Liver (tissue), 9 donors: Measurements from ENCODE around the gene DIS3L2. TPM values are rescaled to one million over a fixed set of nuclear protein-coding genes. Genes with fewer than 3 reads are reported as not detected.

Experiments used
- DNase-seq: peaks from one replicate; pipeline ENCODE4 v3.0.0-alpha.2; 2017; ENCODE audit warnings: low spot score
- H3K27ac ChIP-seq, 2 donors: one replicate each; pipeline ENCODE4 v1.7.0; 2013; ENCODE audit warnings: inconsistent platforms in 2 of 2, low read length in 2 of 2, control low read depth in 1 of 2, low read depth in 1 of 2, mild to moderate bottlenecking in 1 of 2
- H3K27me3 ChIP-seq, 4 donors: one replicate each; pipeline versions ENCODE4 v1.6.1 to v1.7.0; 2013; ENCODE audit warnings: low read length in 3 of 4, inconsistent platforms in 1 of 4, mild to moderate bottlenecking in 1 of 4, moderate library complexity in 1 of 4; ENCODE audit not compliant: control insufficient read depth in 4 of 4, insufficient read depth in 4 of 4
- H3K36me3 ChIP-seq, 4 donors: one replicate each; pipeline versions ENCODE4 v1.6.1 to v1.7.0; 2013; ENCODE audit warnings: low read length in 3 of 4, mild to moderate bottlenecking in 3 of 4, low read depth in 1 of 4, moderate library complexity in 1 of 4; ENCODE audit not compliant: control insufficient read depth in 4 of 4, insufficient read depth in 3 of 4
- H3K4me1 ChIP-seq, 4 donors: one replicate each; pipeline versions ENCODE4 v1.6.1 to v1.7.0; 2013; ENCODE audit warnings: low read length in 3 of 4, mild to moderate bottlenecking in 3 of 4, moderate library complexity in 1 of 4; ENCODE audit not compliant: control insufficient read depth in 4 of 4, insufficient read depth in 4 of 4
- H3K4me3 ChIP-seq, 3 donors: one replicate each; pipeline versions ENCODE4 v1.6.1 to v1.7.0; 2013; ENCODE audit warnings: low read length in 3 of 3, control low read depth in 1 of 3, low read depth in 1 of 3, mild to moderate bottlenecking in 1 of 3
- H3K9ac ChIP-seq, 2 donors: one replicate each; pipeline ENCODE4 v1.7.0; 2013; ENCODE audit warnings: low read length in 2 of 2, mild to moderate bottlenecking in 2 of 2, moderate library complexity in 2 of 2, control low read depth in 1 of 2, low read depth in 1 of 2
- H3K9me3 ChIP-seq, 4 donors: one replicate each; pipeline versions ENCODE4 v1.6.1 to v1.7.0; 2013; ENCODE audit warnings: low read length in 3 of 4; ENCODE audit not compliant: control insufficient read depth in 4 of 4
- ATF3 ChIP-seq: IDR thresholded peaks from 2 replicates; pipeline ENCODE4 v1.6.1; 2016; ENCODE audit warnings: antibody characterized with exemption
- CTCF ChIP-seq: fragments of 150-350 bp; IDR thresholded peaks from 2 replicates; pipeline ENCODE4 v1.5.1; 2017; ENCODE audit warnings: improper control_type of control experiment, low read depth, low read length; ENCODE audit not compliant: missing input control
- EGR1 ChIP-seq, 2 donors: IDR thresholded peaks; 2 replicates each; pipeline ENCODE4 v1.6.1; 2016 to 2018; ENCODE audit warnings: antibody characterized with exemption in 2 of 2, low read depth in 2 of 2
- FOXA1 ChIP-seq: IDR thresholded peaks from 2 replicates; pipeline ENCODE4 v1.6.1; 2016; ENCODE audit warnings: antibody characterized with exemption
- FOXA2 ChIP-seq: IDR thresholded peaks from 2 replicates; pipeline ENCODE4 v1.6.1; 2016; ENCODE audit warnings: antibody characterized with exemption
- GABPA ChIP-seq, 2 donors: IDR thresholded peaks in 1 of 2; conservative IDR thresholded peaks in 1 of 2; 2 replicates each; pipeline ENCODE4 v1.6.1; 2016; ENCODE audit warnings: antibody characterized with exemption in 2 of 2, mild to moderate bottlenecking in 1 of 2, moderate library complexity in 1 of 2
- HNF4A ChIP-seq, 2 donors: conservative IDR thresholded peaks; 2 replicates each; pipeline ENCODE4 v1.6.1; 2016; ENCODE audit warnings: antibody characterized with exemption in 2 of 2, mild to moderate bottlenecking in 2 of 2
- HNF4G ChIP-seq: IDR thresholded peaks from 2 replicates; pipeline ENCODE4 v1.6.1; 2016; ENCODE audit warnings: antibody characterized with exemption
- JUND ChIP-seq, 2 donors: IDR thresholded peaks; 2 replicates each; pipeline ENCODE4 v1.6.1; 2016; ENCODE audit warnings: antibody characterized with exemption in 2 of 2
- MAX ChIP-seq: IDR thresholded peaks from 2 replicates; pipeline ENCODE4 v1.6.1; 2016; ENCODE audit warnings: antibody characterized with exemption
- NR2F2 ChIP-seq: IDR thresholded peaks from 2 replicates; pipeline ENCODE4 v1.6.1; 2016; ENCODE audit warnings: antibody characterized with exemption
- RAD21 ChIP-seq, 2 donors: IDR thresholded peaks; 2 replicates each; pipeline ENCODE4 v1.6.1; 2016; ENCODE audit warnings: antibody characterized with exemption in 2 of 2, mild to moderate bottlenecking in 2 of 2
- RXRA ChIP-seq, 2 donors: IDR thresholded peaks; 2 replicates each; pipeline ENCODE4 v1.6.1; 2017 to 2018; ENCODE audit warnings: antibody characterized with exemption in 2 of 2, mild to moderate bottlenecking in 1 of 2
- TAF1 ChIP-seq: conservative IDR thresholded peaks from 2 replicates; pipeline ENCODE4 v1.6.1; 2016; ENCODE audit warnings: antibody characterized with exemption, mild to moderate bottlenecking
- YY1 ChIP-seq: IDR thresholded peaks from 2 replicates; pipeline ENCODE4 v1.6.1; 2016; ENCODE audit warnings: antibody characterized with exemption, mild to moderate bottlenecking
- ZBTB33 ChIP-seq: IDR thresholded peaks from 2 replicates; pipeline ENCODE4 v1.6.1; 2016; ENCODE audit warnings: antibody characterized with exemption
- WGBS: extraction: QIAGEN DNeasy Blood & Tissue Kit; methylation state at CpG from one replicate; pipeline ENCODE4 v1.1.7; 2013; 5-methylcytosine and 5-hydroxymethylcytosine counted together
- polyA plus RNA-seq, 2 donors: library from polyadenylated mRNA; stranded (reverse) in 1 of 2; unstranded in 1 of 2; fragments of 200-250 nt in 1 of 2; fragments of >200 nt in 1 of 2; fragmentation: Nextera tagmentation in 1 of 2; extraction: Ambion mirVana in 1 of 2; gene quantifications; one replicate each; pipeline versions ENCODE4 v1.2.1 to v1.2.3, GENCODE V29; 2013 to 2015
- total RNA-seq, 2 donors: library from RNA; depleted of rRNA; stranded (reverse); fragments of >200 nt; gene quantifications; one replicate each; pipeline ENCODE4 v1.2.3, GENCODE V29; 2014
- TF ChIP-seq, protein P1 (sequence below): IDR thresholded peaks from 2 replicates; pipeline ENCODE4 v1.6.1; 2016; ENCODE audit warnings: antibody characterized with exemption, mild to moderate bottlenecking
- donor health status: healthy.
- donor health status: healthy.
- donor health status: healthy.
- donor health status: healthy.
- donor health status: healthy.

DIS3L2 gene
- total and polyA plus RNA-seq, 4 donors, result 5.7 to 21.5 (median 8.8) TPM

DNA sequence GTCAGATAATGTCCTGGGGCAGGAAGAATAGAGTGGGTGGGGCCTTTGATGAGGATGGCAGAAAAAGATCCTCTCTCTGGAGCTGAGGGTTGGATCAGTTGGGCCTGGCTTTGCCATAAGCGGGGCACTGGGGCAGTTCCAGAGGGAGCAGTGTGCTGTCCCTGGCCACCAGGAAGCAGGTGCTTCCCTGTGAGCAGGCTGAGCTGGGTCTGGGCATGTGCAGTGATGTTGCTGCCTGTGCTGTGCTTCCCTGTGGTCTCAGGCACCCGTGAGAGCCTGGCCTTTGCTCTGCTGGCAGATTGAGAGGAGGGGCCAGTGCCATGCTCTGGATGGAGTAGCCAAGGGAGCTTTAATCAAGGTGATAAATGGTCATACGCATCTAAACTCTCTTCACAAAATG, 20.7 kb upstream of the DIS3L2 start:
- no peak for TF ChIP-seq TAF1
- no peak for TF ChIP-seq MAX
- TF ChIP-seq, protein P1, sequence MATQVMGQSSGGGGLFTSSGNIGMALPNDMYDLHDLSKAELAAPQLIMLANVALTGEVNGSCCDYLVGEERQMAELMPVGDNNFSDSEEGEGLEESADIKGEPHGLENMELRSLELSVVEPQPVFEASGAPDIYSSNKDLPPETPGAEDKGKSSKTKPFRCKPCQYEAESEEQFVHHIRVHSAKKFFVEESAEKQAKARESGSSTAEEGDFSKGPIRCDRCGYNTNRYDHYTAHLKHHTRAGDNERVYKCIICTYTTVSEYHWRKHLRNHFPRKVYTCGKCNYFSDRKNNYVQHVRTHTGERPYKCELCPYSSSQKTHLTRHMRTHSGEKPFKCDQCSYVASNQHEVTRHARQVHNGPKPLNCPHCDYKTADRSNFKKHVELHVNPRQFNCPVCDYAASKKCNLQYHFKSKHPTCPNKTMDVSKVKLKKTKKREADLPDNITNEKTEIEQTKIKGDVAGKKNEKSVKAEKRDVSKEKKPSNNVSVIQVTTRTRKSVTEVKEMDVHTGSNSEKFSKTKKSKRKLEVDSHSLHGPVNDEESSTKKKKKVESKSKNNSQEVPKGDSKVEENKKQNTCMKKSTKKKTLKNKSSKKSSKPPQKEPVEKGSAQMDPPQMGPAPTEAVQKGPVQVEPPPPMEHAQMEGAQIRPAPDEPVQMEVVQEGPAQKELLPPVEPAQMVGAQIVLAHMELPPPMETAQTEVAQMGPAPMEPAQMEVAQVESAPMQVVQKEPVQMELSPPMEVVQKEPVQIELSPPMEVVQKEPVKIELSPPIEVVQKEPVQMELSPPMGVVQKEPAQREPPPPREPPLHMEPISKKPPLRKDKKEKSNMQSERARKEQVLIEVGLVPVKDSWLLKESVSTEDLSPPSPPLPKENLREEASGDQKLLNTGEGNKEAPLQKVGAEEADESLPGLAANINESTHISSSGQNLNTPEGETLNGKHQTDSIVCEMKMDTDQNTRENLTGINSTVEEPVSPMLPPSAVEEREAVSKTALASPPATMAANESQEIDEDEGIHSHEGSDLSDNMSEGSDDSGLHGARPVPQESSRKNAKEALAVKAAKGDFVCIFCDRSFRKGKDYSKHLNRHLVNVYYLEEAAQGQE, result no peak
- TF ChIP-seq HNF4G, result no peak
- TF ChIP-seq YY1, result no peak
- 72% methylated on average over 3 of the region's 3 CpGs for WGBS

GRCh38 chr2:231941673-231942072, 19.8 kb upstream of the DIS3L2 start:
- H3K9ac ChIP-seq, result no peak overlapping the region
- H3K4me3 ChIP-seq, result no peak overlapping the region
- H3K27me3 ChIP-seq, result no peaks in the 10 kb centered on the region
- H3K4me1 ChIP-seq, result peaks cover 0 to 7% (median 1%) of the 10 kb centered on the region in 4 donors
- TF ChIP-seq ATF3 (no peak), EGR1 (IDR thresholded peaks at IDR 0.05; ENCODE audit: low read depth in 2 of 2) (no peak), RXRA (IDR thresholded peaks at IDR 0.05) (no peak), NR2F2 (no peak), HNF4G (no peak), FOXA1 (no peak), JUND (IDR thresholded peaks at IDR 0.05) (no peak), GABPA (IDR thresholded peaks at IDR 0.05 in 1 of 2, conservative IDR thresholded peaks at IDR 0.05 in 1 of 2) (no peak)
- no peaks in the 10 kb centered on the region for H3K9me3 ChIP-seq
- DNase-seq, result no peak
- H3K27ac ChIP-seq, result no peak overlapping the region
- H3K36me3 ChIP-seq, result no peaks in the 10 kb centered on the region
- WGBS, result 88% methylated on average over 12 of the region's 12 CpGs

More for the DNA sequence above, 20.7 kb upstream of the DIS3L2 start:
- H3K36me3 ChIP-seq, result no peaks in the 10 kb centered on the region
- H3K27me3 ChIP-seq, result no peaks in the 10 kb centered on the region
- H3K9ac ChIP-seq, result no peak overlapping the region
- no peak for DNase-seq
- H3K27ac ChIP-seq, result no peak overlapping the region
- H3K9me3 ChIP-seq, result no peaks in the 10 kb centered on the region
- peaks cover 0 to 7% (median 1%) of the 10 kb centered on the region in 4 donors for H3K4me1 ChIP-seq
- H3K4me3 ChIP-seq, result no peak overlapping the region

DNA sequence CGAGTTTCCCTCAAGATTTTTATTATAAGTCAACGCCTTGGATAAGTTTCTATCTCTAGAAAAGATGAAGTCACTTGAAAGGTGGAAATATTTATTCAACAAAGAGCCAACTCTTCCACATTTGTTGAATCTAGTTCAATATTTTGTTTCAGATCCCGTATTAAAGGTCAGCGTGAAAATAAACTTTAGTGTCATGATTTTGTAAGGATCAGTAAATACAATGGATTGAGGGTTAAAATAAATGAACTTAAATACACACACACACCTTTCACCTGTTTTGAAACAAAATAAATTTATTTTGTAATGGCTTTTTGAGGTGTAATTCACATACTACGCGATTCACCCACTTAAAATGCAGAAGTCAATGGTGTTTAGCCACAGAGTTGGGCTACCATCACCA, 19.3 kb upstream of the DIS3L2 start:
- no peak for DNase-seq
- H3K4me1 ChIP-seq, result peaks cover 0 to 7% (median 1%) of the 10 kb centered on the region in 4 donors
- H3K9me3 ChIP-seq, result no peaks in the 10 kb centered on the region
- no peak overlapping the region for H3K4me3 ChIP-seq
- no peaks in the 10 kb centered on the region for H3K36me3 ChIP-seq
- H3K27ac ChIP-seq, result no peak overlapping the region
- H3K27me3 ChIP-seq, result no peaks in the 10 kb centered on the region
- no peak overlapping the region for H3K9ac ChIP-seq
- 44% methylated on average over 6 of the region's 6 CpGs for WGBS
- TF ChIP-seq HNF4A (conservative IDR thresholded peaks at IDR 0.05) (peak; percentile 19 to 57), FOXA1 (no peak), ATF3 (no peak), RXRA (IDR thresholded peaks at IDR 0.05) (peak in 1 of 2 donors; percentile 81), MAX (peak; percentile 28), RAD21 (IDR thresholded peaks at IDR 0.05) (no peak), GABPA (IDR thresholded peaks at IDR 0.05 in 1 of 2, conservative IDR thresholded peaks at IDR 0.05 in 1 of 2) (peak in 1 of 2 donors; percentile 28), FOXA2 (peak; percentile 48), HNF4G (no peak), CTCF (no peak), JUND (IDR thresholded peaks at IDR 0.05) (peak in 1 of 2 donors; percentile 38), YY1 (peak; percentile 20), ZBTB33 (peak; percentile 15)
